ENCODE results near the gene CDC5L. TPM values are rescaled to one million over a fixed set of nuclear protein-coding genes. Genes with fewer than 3 reads are reported as not detected.

Gene CDC5L
- total and polyA plus RNA-seq, 2 of the 13 experiments (the other 11 are each of a cell fraction or from before 2014, with no cell fraction given) = 11.0 to 34.2 TPM

DNA sequence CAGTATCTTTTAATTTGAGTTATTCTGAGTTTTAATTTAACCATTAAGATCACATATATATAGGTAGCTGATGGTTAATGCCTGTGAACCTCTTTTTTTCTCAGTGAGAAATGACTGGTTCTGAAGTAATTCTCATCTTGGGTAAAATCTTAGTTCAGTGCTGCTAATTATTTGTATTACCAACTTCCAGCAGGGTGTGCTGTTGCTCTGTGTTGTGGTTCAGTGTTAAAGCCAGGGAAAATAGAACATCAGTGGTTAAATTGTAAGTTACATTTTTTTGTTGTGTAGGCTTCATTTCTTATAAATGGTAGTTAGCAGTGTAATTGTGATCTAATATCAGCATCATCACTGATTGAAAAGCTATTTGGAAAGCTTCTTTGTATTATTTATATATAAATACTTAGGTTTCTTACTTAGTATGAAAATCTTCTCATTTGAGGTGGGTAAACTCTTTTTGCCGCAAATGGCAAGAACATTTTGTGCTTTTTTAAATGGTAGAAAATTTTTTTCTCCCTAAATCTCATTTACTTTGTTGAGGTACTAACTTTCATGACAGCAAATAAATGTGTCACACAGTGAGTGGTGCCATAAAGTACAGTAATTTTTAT lies 43.7 kb downstream of the CDC5L start:
- peak; percentile 15 for FAIRE-seq
- CTCF ChIA-PET (ENCODE audit: low intra/inter-chr PET ratio, low total read pairs) = interaction anchor here (2.1 kb wide), 1 partner anchor 25 kb away, joined by 24 read pairs; no protein-coding TSS in a partner anchor
- no peak overlapping the region for H3K27ac ChIP-seq (ENCODE audit: extremely low read length, insufficient read depth, low read length)
- H3K36me3 ChIP-seq (replicated peaks in 1 of 2; ENCODE audit: control insufficient read depth in 1 of 2, insufficient read depth in 2 of 2, low read length in 2 of 2) = peaks cover 15 to 56% of the 10 kb centered on the region in 2 experiments
- H3K4me2 ChIP-seq (ENCODE audit: low read depth, low read length) = no peak overlapping the region
- H4K20me1 ChIP-seq (ENCODE audit: insufficient read depth, low read length) = peaks cover 6% of the 10 kb centered on the region
- ATAC-seq = peak; percentile 90
- in situ Hi-C loops (cut with HindIII; ENCODE audit: extremely low pct_ligation_motif_present, low pct_unique_long_range_greater_than_20kb) = no loop called here
- POLR2A ChIA-PET = no interaction called here
- no peaks in the 10 kb centered on the region for H3K4me1 ChIP-seq (ENCODE audit: insufficient read depth, low read length)
- TF ChIP-seq, protein P1, sequence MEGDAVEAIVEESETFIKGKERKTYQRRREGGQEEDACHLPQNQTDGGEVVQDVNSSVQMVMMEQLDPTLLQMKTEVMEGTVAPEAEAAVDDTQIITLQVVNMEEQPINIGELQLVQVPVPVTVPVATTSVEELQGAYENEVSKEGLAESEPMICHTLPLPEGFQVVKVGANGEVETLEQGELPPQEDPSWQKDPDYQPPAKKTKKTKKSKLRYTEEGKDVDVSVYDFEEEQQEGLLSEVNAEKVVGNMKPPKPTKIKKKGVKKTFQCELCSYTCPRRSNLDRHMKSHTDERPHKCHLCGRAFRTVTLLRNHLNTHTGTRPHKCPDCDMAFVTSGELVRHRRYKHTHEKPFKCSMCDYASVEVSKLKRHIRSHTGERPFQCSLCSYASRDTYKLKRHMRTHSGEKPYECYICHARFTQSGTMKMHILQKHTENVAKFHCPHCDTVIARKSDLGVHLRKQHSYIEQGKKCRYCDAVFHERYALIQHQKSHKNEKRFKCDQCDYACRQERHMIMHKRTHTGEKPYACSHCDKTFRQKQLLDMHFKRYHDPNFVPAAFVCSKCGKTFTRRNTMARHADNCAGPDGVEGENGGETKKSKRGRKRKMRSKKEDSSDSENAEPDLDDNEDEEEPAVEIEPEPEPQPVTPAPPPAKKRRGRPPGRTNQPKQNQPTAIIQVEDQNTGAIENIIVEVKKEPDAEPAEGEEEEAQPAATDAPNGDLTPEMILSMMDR (CRISPR knock-in tag; IDR thresholded peaks at IDR 0.05) = peak; percentile 78
- TF ChIP-seq ZNF652 (CRISPR knock-in tag; IDR thresholded peaks at IDR 0.05; ENCODE audit: borderline replicate concordance, low read depth) (peak; percentile 62), HIVEP1 (CRISPR knock-in tag; IDR thresholded peaks at IDR 0.05) (no peak), ZBTB8A (CRISPR knock-in tag; IDR thresholded peaks at IDR 0.05; ENCODE audit: borderline replicate concordance, low read depth) (no peak), RBM39 (IDR thresholded peaks at IDR 0.05; ENCODE audit: low read depth, low read length, poor library complexity, severe bottlenecking) (no peak), ZNF615 (CRISPR knock-in tag; IDR thresholded peaks at IDR 0.05; ENCODE audit: borderline replicate concordance) (no peak), SP2 (CRISPR knock-in tag; IDR thresholded peaks at IDR 0.05) (no peak), ZNF510 (CRISPR knock-in tag; IDR thresholded peaks at IDR 0.05; ENCODE audit: low read depth) (no peak), THYN1 (CRISPR knock-in tag; IDR thresholded peaks at IDR 0.05; ENCODE audit: borderline replicate concordance, low read depth) (no peak), STAG1 (CRISPR knock-in tag; IDR thresholded peaks at IDR 0.05) (peak; percentile 63), RARG (CRISPR knock-in tag; IDR thresholded peaks at IDR 0.05; ENCODE audit: low read depth) (no peak), ZNF329 (CRISPR knock-in tag; IDR thresholded peaks at IDR 0.05; ENCODE audit: low read depth) (no peak), MIXL1 (CRISPR knock-in tag; IDR thresholded peaks at IDR 0.05) (peak; percentile 77; the same call in 1 of the 2 replicates), CBX5 (CRISPR knock-in tag; IDR thresholded peaks at IDR 0.05; ENCODE audit: borderline replicate concordance) (no peak), RAD21 (CRISPR knock-in tag; IDR thresholded peaks at IDR 0.05) (peak; percentile 61; the same call in 1 of the 2 replicates), FLYWCH1 (CRISPR knock-in tag; IDR thresholded peaks at IDR 0.05) (no peak), SMAD1 (CRISPR knock-in tag; IDR thresholded peaks at IDR 0.05; ENCODE audit: borderline replicate concordance, low read depth) (no peak), SMC3 (IDR thresholded peaks at IDR 0.05; ENCODE audit: low read length) (peak; percentile 56; the same call in 1 of the 2 replicates)
- no peaks in the 10 kb centered on the region for H3K79me2 ChIP-seq (ENCODE audit: insufficient read depth, low read length)
- H3K9me3 ChIP-seq (ENCODE audit: low read length) = no peaks in the 10 kb centered on the region
- DNase-seq (ENCODE audit: low spot score) = peak; percentile 58
- no peak overlapping the region for H3K4me3 ChIP-seq (replicated peaks in 1 of 3; ENCODE audit: insufficient read depth in 1 of 3, low read depth in 2 of 3, low read length in 3 of 3)
- H3K27me3 ChIP-seq (ENCODE audit: control insufficient read depth in 1 of 2, insufficient read depth in 2 of 2, low read length in 2 of 2) = no peaks in the 10 kb centered on the region
- no peak overlapping the region for H2AFZ ChIP-seq (ENCODE audit: low read length)
- WGBS (ENCODE audit: low lambda C conversion rate) = 92% methylated on average over 1 of the region's 1 CpG
- intact Hi-C loops (cut with micrococcal nuclease; ENCODE audit: unreplicated experiment) = loop anchor here (1.0 kb wide), 2 partner anchors 16 to 25 kb away; no protein-coding TSS in a partner anchor
- no peak overlapping the region for H3K9ac ChIP-seq (ENCODE audit: insufficient read depth, low read depth, low read length)
- no TSS peak for BruUV-seq (replicated peaks)
